ENCODE results near the gene ZNRF1.
"Not testable (repeated sequence)": the region's sequence is repeated elsewhere in the genome, so short reads cannot be mapped to it uniquely, and the experiment has no call there.

Gene ZNRF1

DNA sequence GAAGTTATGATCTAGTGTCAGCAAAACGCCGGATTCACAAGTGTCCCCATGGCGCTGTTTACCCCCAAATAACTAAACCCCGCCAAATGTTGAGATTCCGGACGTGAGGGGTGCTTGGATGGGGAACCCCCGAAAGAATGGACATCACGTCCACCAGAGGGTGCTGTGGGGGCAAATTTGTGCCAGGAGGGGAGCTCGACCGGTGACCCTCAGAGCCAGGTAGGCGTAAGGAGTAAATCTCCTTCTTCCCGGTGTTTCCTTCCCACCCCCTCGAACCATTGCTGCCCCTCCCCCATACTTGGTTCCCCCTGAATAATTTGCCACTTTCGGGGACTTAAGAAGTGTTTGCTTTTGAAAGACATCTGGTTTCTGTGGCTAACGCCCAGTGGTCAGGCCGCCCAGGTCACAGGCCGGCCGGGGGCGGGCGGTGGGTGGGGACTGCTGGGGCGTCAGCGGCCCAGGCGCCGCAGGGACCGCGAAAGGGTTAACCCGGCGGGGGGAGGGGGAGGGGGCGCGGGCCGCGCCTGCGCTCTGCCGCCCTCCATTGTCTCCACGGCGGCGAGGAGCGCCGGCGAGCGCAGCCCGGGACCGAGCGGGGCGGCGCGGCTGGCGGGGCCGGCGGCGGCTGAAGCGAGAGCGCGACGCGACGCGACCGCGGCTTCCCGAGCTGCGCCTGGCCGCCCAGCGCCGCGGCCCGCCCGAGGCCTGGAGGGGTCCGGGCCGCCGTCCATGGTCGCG, at the start of gene ZNRF1:
Gene ZNRF1, plus strand, starts transcription at position 544 of the 738 bp plus-strand sequence. CDS start 648 bp downstream, outside the sequence.
- peak; percentile 72 for DNase-seq

DNA sequence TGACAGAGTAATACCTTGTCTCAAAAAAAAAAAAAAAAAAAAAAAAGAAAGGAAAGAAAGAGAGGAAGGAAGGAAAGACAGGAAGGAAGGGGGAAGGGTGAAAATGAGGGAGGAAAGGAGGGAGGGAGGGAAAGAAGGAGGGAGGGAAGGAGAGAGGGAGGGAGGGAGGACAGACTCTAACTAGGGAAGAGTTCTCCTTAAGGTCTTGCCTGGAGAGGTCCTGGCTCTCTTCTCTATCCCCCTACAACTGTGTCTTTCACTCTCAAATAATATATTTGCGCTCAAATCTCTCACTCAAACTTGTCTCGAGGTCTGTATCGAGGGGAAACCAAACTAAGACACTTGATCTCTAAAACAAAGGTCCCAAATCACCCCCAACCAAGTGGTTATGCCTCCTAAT, 49.5 kb upstream of the ZNRF1 start:
- DNase-seq, result no peak

DNA sequence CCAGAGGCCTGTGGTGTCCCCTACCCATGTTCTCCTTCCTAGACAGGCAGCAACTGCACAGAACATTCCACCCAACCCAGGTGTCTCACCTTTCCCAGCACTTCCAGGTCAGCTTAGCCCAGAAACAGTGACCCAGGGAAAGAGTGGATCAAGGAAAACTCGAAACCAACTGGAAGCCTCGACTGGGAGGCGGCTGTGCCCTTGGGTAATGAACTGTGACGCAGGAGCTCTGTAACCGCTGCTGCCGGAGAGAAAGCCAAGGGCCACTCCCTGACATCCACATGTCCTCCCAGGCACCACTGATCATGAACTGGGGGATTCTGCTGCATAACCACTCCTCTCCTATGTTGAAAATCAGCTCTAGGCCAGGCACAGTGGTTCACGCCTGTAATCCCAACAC, 48.3 kb upstream of the ZNRF1 start:
- no peak for DNase-seq

DNA sequence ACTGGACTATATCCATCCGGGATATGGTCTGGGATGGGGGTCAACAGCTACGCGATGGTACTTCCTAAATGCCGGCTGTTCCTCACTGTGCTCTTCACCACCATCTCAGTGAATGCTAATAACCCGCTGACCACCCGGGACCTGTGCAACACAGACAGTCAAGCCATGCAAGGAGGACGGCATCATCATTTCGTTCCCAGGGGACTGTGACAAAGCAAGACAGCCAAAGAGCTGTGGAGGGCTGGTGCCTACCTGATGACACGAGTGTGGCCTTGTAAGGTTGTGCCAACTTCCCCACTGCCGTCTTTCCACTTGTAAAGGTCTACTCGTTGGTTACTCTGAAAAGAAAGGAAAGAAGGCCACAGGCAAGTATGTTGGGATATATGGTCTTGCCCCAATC, 47.6 kb upstream of the ZNRF1 start:
- no peak for DNase-seq

DNA sequence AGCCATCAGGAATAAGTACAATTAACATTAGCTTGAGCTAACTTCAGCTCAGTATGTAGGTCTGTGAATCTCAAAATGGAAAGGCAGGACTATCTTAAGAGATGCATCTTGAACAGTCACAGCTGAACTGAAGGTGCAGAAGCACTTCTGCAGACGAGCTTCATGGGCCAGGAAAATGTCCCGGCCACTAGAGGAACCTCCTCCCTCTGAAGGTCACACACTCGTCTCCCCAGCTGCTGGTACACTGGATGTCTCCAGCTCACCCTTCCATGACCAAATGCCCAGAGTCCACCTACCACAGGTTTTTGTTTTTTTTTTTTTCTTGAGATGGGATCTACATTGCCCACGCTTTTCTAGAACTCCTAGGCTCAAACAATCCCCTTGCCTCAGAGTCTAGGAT, 47.1 kb upstream of the ZNRF1 start:
- no peak for DNase-seq

DNA sequence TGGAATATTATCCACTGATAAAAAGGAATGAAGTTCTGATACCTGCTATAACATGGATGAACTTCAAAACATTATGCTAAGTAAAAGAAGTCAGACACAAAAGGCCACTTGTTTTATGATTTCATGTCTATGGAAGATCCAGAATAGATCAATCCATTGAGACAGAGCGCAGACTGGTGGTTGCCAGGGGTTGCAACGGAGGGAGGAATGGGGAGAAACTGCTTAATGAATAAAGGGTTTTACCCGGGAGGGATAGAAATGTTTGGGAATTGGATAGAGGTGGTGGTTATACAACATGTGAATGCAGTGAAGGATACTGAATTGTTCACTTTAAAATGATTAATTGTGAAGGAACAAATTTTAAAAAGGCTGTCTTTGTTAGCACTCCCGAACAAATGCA, 44.1 kb upstream of the ZNRF1 start:
- no peak for DNase-seq

DNA sequence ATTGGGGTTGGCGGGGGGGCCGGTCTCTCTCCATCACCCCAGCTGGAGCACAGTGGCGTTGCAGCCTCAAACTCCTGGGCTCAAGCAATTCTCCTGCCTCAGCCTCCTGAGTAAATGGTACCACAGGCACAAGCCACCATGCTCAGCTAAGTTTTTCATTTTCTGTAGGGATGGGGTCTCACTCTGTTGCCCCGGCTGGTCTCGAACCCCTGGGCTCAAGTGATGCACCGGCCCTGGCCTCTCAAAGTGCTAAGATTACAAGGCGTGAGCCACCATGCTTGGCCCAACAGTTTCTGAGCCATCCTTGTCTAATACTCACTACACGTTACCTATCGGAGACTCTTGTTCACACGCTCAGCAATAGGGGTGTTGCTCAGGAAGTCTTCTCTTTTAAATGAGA, 25.5 kb upstream of the ZNRF1 start:
- no peak for DNase-seq

DNA sequence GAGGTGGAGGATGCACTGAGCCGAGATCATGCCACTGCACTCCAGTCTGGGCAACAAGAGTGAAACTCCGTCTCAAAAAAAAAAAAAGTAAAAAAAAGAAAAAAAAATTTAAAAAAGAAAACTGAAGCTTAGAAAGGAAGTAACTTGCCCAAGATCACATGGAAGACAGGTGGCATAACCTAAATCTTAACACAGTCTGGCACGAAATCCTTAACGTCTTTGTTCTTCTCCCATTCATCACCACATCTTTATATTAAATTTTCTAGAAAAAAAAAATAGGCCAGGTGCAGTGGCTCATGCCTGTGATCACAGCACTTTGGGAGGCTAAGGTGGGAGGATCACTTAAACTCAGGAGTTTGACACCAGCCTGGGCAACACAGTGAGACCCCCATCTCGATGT, 23.2 kb upstream of the ZNRF1 start:
- DNase-seq, result no peak

DNA sequence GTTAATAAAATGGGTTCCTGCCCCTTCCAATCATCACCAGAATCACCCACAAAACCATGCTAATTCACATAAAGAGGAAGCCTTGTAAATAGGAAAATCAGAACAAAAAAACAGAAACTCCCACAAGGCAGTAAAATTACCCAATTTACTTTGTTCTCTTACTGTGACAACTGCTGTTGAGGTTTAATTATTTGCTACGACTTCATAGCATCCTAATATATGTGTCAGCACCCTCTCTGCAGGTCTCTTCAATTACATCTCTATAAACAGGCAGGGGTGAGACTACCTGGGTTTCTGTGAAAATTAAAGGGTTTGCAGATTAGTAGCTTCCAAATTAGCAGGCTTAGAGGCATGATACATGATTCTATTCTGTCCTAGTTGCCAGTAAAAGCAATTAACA, 16.6 kb upstream of the ZNRF1 start:
- DNase-seq, result no peak

DNA sequence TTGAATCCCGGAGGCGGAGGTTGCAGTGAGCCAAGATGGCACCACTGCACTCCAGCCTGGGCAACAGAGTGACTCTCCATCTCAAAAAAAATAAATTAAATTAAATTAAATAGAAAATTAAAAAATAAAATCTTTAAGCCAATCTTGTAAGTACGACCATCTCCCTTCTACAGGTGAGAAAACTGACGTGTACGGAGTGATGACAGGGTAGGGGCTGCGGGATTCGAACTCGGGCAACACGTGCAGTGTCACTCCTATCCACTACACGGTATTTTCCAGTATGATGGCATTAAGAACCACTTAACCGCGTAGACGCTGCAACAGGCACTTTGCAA, 14.7 kb upstream of the ZNRF1 start:
- no peak for DNase-seq

DNA sequence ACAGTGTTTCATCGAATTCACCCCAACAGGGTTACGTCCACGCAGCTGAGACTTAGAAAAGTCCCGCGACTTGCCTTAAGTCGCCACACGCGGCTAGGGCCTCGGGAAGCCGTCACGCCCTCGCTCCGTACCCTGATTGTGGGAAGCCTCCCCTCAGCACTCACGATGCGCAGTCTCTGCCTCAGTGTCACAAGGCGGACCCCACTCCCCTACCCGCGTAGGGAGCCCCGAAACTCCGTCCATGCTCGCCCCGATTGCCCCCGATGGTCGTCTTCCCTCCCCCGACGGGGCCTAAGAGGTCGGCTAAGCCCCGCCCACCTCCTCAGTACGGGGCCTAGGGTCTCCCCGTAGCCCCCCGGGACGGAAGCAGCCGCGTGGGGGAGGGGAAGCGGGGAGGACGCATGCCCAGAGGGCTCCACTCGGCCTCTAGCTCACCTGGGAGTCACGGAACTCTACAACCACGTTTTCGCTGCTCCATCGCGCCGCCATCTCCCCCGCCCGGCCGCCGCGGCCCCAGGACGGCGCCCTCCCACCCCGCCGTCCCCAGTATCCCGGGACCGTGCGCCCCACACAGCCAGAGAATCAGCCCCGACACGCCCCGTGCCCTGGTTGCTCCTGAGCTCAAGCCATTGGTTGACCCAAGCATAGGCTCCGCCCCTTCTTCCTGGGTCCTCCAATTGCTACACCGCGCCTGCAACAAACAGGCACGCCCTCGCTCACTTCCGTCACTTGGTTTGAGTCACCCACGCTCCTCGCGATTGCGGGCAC, 14.1 kb upstream of the ZNRF1 start, which contains the start of gene WDR59:
Gene WDR59, minus strand, starts transcription at position 595 of the 768 bp plus-strand sequence. Its CDS starts 106 bp downstream, at position 489.
- DNase-seq, result peak; percentile 94

DNA sequence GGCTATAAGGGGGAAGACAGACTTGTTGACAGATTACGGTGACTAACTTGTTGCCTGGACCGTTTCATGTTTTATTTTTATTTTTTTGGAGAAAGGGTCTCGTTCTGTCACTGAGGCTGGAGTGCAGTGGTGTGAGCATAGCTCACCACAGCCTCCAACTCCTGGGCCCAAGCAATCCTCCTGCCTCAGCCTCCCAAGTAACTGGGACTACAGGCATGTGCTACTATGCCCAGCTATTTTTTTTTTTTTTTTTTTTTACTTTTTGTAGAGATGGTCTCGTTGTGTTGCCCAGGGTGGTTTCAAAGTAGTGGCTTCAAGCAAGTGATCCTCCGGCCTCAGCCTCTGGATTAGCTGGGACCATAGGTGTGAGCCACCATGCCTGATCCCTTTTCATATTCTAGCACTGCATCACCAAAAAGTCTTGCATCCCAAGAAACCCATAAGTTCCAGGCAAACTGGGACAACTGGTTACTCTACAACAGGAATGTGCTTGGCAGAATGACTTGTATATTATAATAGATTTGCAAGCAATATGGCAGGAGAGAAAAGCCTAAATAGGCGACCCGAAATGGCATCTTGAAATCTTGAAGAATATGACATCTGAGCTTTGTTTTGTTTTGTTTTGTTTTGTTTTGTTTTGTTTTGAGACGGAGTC, 11.7 kb upstream of the ZNRF1 start:
- DNase-seq, result no peak

DNA sequence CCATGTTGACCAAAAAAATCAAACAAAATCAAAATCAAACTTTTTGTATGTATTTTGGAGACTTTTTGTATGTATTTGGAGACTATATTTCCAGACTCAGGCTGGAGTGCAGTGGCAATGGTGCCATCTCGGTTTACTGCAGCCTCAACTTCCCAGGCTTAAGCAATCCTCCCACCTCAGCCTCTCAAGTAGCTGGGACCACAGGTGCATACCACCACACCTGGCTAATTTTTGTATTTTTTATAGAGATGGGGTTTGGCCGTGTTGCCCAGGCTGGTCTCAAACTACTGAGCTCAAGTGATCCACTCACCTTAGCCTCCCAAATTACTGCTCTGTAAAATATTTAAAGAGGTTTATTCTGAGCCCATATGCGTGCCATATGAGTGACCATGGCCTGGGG, 9.0 kb upstream of the ZNRF1 start:
- DNase-seq, result not testable (repeated sequence)

DNA sequence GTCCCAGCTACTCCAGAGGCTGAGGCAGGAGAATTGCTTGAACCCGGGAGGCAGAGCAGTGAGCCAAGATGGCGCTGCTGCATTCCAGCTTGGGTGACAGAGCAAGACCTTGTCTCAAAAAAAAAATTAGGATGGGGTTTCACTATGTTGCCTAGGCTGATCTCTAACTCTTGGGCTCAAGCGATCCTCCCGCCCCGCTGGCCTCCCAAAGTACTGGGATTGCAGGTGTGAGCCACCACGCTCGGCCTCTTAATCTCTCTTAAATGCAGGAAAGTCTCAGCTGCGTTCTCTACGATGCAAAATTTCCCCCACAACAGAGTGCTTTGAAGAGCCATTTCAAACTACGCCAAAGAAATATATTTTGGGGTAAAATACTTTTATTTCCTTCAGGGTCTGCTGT, 8.0 kb upstream of the ZNRF1 start:
- no peak for DNase-seq

DNA sequence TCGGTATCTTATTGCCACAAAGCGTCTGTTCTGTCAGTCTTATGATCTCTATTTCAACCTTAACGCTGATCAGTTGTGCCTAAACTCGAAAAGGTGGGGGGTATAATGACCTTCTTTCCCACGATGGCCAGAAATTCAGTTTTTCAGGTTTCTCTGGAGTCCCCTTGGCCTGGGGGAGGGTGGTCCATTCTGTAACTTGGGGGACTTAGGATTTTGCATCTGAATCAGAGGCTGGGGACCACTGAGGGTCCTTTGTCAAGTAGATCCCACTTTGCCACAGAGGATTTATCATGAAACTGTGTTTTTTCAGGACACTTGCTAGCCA, 7.6 kb upstream of the ZNRF1 start:
- DNase-seq, result no peak

DNA sequence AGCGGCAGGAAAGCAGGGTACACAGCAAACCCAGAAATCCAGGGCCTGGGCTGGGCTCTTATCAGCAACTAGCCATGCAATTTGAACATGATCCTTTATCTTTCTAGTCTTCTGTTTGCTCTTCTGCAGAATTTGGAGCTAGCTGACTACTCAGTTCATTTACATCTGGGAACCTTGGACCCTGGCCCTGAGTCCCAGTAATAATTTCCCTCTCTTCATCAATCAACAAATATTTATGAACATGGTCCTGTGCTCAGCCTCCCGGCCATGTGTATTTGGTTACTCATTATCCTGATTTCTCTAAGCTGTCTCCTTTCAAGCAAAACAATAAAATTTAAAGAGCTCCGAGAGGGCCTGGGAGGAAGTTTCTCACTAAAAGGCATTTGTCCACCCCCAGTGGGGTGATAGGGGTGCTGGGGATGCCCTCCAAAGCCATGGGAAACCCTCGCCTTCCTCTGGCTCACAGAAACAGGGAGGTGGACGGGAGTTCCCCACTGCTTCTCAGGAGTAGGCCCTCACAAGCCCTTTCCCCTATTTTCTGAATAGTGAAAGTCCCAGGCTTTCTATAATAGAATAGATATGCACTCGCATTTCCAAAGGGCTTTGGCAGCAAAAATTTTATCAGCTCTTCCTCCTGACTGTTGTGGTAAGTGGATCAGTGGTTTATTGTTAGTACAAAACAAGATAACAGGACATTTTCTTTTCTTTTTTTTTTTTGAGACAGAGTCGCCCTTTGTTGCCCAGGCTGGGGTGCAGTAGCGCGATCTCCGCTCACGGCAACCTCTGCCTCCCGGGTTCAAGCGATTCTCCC, 7.0 kb upstream of the ZNRF1 start:
- DNase-seq, result no peak

DNA sequence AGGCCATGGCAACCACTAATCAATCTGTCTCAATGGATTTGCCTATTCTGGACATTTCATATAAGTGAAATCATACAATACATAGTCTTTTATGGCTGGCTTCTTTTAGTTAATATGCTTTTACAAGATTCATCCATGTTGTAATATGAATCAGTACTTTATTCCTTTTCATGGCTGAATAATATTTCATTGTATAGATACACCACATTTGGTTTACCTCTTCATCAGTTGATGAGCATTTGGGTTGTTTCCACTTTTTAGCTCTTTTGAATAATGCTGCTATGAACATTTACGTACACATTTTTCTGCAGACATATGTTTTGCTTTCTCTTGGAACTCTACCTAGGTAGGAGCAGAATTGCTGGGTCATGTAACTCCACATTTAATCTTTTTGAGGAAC, 2.8 kb upstream of the ZNRF1 start:
- DNase-seq, result no peak

DNA sequence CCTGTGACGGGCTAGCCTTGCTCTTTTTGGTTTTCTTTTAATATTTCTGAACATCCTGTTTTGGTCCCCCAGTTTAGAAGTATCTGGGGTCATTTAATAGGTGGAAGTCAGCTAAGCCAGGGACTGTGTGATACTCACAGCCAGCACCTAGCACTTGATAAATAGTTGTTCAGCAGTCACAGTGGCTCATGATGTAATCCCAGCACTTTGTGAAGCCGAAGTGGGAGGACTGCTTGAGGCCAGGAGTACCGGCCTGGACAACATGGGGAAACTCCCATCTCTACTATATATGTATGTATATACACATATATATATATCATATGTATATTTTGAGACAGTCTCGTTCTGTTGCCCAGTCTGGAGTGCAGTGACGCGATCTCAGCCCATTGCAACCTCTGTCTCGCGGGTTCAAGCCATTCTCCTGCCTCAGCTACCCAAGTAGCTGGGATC, 1.8 kb upstream of the ZNRF1 start:
- DNase-seq, result peak; percentile 20

DNA sequence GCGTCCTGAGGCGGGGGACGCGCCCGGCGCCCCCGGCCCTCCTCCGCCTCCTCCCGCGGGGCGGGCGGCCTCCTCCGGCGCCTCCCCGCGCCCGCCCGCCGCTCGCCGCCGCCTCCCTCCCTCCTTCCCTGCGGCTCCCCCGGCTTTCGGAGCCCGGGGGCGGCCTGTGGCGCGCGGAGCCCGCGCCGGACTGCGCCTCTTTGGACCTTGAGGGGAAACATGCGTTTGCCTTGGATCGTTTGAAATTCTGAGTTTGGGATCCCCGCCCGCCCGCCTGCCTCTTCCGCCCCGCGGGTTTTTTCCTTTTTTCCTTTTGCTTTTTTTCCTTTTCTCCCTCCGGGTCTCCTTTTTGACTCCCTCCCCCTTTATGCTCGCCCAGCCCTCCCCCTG, 390 bp downstream of the ZNRF1 start:
- DNase-seq, result no peak

DNA sequence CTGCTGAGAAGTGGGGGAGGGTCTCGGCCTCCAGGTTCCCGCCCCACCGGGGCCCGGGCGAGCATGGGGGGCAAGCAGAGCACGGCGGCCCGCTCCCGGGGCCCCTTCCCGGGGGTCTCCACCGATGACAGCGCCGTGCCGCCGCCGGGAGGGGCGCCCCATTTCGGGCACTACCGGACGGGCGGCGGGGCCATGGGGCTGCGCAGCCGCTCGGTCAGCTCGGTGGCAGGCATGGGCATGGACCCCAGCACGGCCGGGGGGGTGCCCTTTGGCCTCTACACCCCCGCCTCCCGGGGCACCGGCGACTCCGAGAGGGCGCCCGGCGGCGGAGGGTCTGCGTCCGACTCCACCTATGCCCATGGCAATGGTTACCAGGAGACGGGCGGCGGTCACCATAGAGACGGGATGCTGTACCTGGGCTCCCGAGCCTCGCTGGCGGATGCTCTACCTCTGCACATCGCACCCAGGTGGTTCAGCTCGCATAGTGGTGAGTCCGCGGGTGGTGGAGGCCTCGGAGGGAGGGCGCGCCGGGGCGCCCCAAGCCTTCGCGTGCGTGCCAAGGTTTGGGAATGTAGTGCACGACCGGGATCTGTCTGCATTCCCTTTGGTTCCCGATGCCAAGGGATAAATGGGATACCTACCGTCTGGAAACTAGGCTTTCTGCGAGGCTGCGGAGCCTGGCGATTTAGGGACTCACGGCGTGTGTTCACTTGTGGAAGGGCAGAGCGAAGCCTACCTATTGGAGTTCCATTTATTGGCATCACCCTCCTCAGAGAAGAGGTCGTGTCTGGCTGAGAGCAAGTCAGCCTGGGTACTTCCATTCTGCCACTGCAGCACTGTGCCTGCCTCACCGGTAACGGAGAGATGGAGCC, 1.0 kb downstream of the ZNRF1 start:
- peak; percentile 21 for DNase-seq

DNA sequence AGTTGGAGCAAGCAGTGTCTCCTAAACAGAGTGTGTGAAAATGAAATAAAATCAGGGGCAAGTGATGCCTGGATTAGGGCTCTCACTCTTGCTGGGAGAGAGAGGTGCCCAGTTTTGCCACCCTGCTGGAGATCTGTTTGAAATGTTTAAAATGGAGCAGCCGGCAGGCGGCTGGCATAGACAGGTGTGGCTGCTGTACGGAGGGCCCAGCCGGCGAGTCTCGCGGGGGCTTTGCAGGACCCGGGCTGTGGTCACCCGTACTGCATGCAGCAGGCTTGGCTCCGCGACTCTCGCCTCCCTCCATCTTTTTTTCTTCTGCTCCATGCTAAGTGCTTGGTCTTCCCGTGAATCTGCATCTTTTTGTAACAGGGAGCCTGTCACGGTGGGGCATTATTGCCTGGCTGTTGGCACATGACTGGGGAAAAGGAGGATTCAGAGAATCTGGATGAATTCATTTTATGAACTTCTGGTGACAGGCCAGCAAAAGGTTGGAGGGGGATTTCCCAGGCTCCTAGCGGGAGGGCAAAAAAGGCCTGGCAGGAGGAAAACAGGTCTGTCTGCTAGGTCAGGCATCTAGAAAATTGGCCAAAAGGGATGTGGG, 1.8 kb downstream of the ZNRF1 start:
- no peak for DNase-seq

DNA sequence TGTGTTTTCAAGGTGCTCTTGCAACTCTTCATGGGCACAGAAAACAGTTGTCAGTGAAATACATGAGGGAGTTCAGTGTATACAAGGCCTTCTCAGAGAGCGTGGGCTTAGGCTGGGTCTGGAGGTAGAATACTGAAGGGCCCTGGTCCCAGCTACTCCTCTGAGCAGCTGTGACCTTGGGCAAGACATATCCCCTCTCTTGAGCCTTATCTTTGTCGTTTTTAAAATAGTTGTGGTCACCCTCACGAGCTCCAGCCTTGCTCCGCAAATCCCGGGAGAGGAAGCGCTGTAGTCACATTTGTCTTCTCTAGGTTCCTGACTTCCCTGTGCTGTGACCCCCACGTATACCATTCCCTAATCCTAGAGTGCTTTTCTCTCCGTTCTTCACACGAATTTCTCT, 3.6 kb downstream of the ZNRF1 start:
- DNase-seq, result no peak
